Activated CD8-positive, alpha-beta T cell treated with anti-CD3 and anti-CD28 coated beads for 36 hours (primary cell): ENCODE data around the gene STN1. TPM values are rescaled to one million over a fixed set of nuclear protein-coding genes. Genes with fewer than 3 reads are reported as not detected.

Source experiments
- ATAC-seq: fragments of 200-7000 bp; cut with Tn5 transposase; one replicate; pipeline ENCODE4 v1.10.0; 2021; ENCODE audit warnings: mild to moderate bottlenecking, moderate library complexity
- CTCF ChIA-PET: fragments of 350-600 bp; sonication (Branson Sonifier 250); formaldehyde crosslinking; loops from one replicate; lab custom pipeline; 2021; ENCODE audit warnings: antibody characterized with exemption; lab: Charles Lee
- POLR2A ChIA-PET: fragments of 350-600 bp; sonication (Branson Sonifier 250); formaldehyde crosslinking; loops from one replicate; lab custom pipeline; 2021; ENCODE audit warnings: antibody characterized with exemption; lab: Charles Lee
- DNase-seq: peaks from one replicate; pipeline ENCODE4 v3.0.0-alpha.2; 2020
- H3K27ac Mint-ChIP-seq: one replicate; pipeline ENCODE4 v1.8.0; 2021; ENCODE audit warnings: mild to moderate bottlenecking, mixed read lengths
- H3K27me3 Mint-ChIP-seq: one replicate; pipeline ENCODE4 v1.8.0; 2021; ENCODE audit warnings: mixed read lengths
- H3K36me3 Mint-ChIP-seq: one replicate; pipeline ENCODE4 v1.8.0; 2021; ENCODE audit warnings: low read depth, mixed read lengths
- H3K4me1 Mint-ChIP-seq: one replicate; pipeline ENCODE4 v1.8.0; 2021; ENCODE audit warnings: low read depth, mixed read lengths
- H3K4me3 Mint-ChIP-seq: one replicate; pipeline ENCODE4 v1.8.0; 2021; ENCODE audit warnings: mild to moderate bottlenecking, moderate library complexity, mixed read lengths
- H3K9me3 Mint-ChIP-seq: one replicate; pipeline ENCODE4 v1.8.0; 2021; ENCODE audit warnings: mixed read lengths
- intact Hi-C: fragments of 100-400 bp; cut with micrococcal nuclease; formaldehyde crosslinking; loops from one replicate; pipeline ENCODE4 v1.10.0; 2022
- total RNA-seq, 2 experiments: library from RNA; stranded (reverse); gene quantifications; one replicate each; pipeline ENCODE4 v1.2.3, GENCODE V29; 2021
- TF ChIP-seq, protein P1 (sequence below): fragments of 200-600 bp; IDR thresholded peaks from one replicate; pipeline ENCODE4 v1.8.0; 2022; ENCODE audit warnings: antibody characterized with exemption, mild to moderate bottlenecking

Gene STN1
- total RNA-seq, 2 experiments from 2014 or later, result 32.1 to 32.4 TPM

DNA sequence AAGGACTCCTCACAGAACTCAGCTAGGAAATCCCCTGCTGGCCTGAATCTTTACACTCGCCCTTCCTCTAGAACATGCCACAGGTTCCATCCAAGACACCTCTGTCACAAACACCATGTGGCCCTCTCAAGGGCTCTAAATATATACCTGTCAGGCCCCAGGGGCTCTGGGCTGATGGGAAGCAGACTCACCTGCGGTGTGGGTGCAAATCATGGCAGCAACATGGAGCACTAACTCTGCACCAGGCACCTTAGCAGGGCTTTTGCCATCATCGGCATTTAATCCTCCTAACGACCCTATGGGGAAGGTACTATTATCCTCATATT lies 80.0 kb downstream of the STN1 start:
- TF ChIP-seq, protein P1, sequence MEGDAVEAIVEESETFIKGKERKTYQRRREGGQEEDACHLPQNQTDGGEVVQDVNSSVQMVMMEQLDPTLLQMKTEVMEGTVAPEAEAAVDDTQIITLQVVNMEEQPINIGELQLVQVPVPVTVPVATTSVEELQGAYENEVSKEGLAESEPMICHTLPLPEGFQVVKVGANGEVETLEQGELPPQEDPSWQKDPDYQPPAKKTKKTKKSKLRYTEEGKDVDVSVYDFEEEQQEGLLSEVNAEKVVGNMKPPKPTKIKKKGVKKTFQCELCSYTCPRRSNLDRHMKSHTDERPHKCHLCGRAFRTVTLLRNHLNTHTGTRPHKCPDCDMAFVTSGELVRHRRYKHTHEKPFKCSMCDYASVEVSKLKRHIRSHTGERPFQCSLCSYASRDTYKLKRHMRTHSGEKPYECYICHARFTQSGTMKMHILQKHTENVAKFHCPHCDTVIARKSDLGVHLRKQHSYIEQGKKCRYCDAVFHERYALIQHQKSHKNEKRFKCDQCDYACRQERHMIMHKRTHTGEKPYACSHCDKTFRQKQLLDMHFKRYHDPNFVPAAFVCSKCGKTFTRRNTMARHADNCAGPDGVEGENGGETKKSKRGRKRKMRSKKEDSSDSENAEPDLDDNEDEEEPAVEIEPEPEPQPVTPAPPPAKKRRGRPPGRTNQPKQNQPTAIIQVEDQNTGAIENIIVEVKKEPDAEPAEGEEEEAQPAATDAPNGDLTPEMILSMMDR, result no peak
- no peaks in the 10 kb centered on the region for H3K27me3 Mint-ChIP-seq
- ChIA-PET CTCF (interaction anchor here (1.1 kb wide), 1 partner anchor 10 kb away, joined by 3 read pairs; no protein-coding TSS in a partner anchor), POLR2A (no interaction called here)
- intact Hi-C loops, result no loop called here
- H3K4me3 Mint-ChIP-seq, result no peak overlapping the region
- H3K27ac Mint-ChIP-seq, result no peak overlapping the region
- ATAC-seq, result no peak
- no peaks in the 10 kb centered on the region for H3K4me1 Mint-ChIP-seq
- no peaks in the 10 kb centered on the region for H3K36me3 Mint-ChIP-seq
- peaks cover under 1% of the 10 kb centered on the region for H3K9me3 Mint-ChIP-seq
- DNase-seq, result no peak

DNA sequence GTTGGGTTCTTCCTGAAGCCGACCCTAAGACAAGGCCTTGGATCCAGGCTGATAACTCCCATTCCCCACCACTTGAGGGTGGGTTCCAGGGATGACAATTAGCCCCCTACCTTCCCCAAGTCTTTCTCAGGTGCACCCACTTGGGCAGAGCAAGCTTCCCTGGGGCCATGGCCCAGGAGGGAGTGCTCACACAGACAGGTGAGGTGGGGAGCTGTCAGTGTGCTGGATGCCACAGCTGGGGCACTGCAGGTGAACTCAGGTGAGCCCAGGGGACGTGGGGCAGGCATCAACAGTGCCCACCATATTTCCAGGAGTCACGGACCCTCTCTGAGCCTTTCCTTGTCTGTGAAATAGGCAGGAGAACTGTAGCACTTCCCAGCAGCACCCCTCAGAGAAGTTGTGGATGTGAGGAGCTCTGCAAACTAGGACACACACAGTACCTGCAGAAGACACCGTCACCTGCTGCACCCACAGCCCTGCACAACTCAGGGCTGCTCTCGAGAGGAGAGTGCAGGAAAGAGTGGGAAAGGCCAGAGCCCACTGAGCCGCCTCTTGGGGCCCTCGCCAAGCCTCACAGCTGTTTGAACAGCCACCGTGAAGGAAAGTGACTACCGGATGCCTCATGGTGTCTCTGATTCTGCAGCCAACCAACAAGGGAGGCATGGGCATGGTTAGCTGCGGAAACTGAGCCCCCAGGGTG lies 80.5 kb downstream of the STN1 start:
- intact Hi-C loops, result no loop called here
- DNase-seq (no peak), ATAC-seq (no peak)
- no peak overlapping the region for H3K27ac Mint-ChIP-seq
- H3K36me3 Mint-ChIP-seq, result no peaks in the 10 kb centered on the region
- CTCF ChIA-PET, result interaction anchor here (1.1 kb wide), 1 partner anchor 11 kb away, joined by 3 read pairs; no protein-coding TSS in a partner anchor
- H3K27me3 Mint-ChIP-seq, result no peaks in the 10 kb centered on the region
- TF ChIP-seq, protein P1, result no peak
- POLR2A ChIA-PET, result no interaction called here
- peaks cover 3% of the 10 kb centered on the region for H3K9me3 Mint-ChIP-seq
- H3K4me1 Mint-ChIP-seq, result no peaks in the 10 kb centered on the region
- no peak overlapping the region for H3K4me3 Mint-ChIP-seq

DNA sequence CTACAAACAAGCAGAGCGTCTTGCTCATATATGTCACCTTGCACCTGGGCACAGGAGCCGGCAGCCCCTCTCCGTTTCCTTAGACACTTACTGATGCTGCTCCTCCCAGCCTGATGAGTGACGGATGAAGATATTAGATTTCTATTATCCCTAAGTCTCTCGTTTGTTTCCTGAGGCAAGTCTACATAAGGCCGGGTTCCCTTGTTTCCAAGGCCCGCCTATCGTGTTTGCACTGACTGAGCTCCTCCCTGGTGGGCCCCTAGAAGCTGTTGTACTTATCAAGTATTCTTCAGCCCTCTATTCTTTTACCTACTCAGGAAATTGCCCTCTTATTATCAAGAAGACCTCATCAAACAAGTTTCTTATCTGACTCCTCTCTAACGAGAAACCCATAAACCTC lies 81.1 kb downstream of the STN1 start:
- no peaks in the 10 kb centered on the region for H3K36me3 Mint-ChIP-seq
- no peak overlapping the region for H3K4me3 Mint-ChIP-seq
- H3K9me3 Mint-ChIP-seq, result peaks cover 3% of the 10 kb centered on the region
- no peak overlapping the region for H3K27ac Mint-ChIP-seq
- ChIA-PET POLR2A (no interaction called here), CTCF (no interaction called here)
- no peaks in the 10 kb centered on the region for H3K27me3 Mint-ChIP-seq
- H3K4me1 Mint-ChIP-seq, result no peaks in the 10 kb centered on the region
- intact Hi-C loops, result no loop called here
- no peak for ATAC-seq
- TF ChIP-seq, protein P1, result no peak
- DNase-seq, result no peak

DNA sequence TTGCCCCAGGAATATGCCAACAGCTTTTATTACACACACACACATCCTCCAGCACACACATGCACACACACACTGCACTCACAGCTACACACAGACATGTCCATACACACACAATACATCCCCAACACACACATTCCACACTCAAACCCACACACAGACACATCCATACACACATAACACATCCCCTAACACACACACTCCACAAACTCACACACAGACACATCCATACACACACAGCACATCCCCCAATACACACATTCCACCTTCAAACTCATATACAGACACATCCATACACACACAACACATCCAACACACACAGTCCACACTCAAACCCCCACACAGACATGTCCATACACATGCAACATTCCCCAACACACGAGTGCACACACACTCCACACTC lies 81.7 kb downstream of the STN1 start:
- TF ChIP-seq, protein P1, result no peak
- DNase-seq, result no peak
- H3K27ac Mint-ChIP-seq, result no peak overlapping the region
- ChIA-PET POLR2A (no interaction called here), CTCF (no interaction called here)
- H3K36me3 Mint-ChIP-seq, result no peaks in the 10 kb centered on the region
- intact Hi-C loops, result no loop called here
- H3K4me1 Mint-ChIP-seq, result no peaks in the 10 kb centered on the region
- no peaks in the 10 kb centered on the region for H3K27me3 Mint-ChIP-seq
- ATAC-seq, result no peak
- H3K4me3 Mint-ChIP-seq, result no peak overlapping the region
- peaks cover 3% of the 10 kb centered on the region for H3K9me3 Mint-ChIP-seq
